ENCODE data around the gene SLC39A8.
"Not testable (repeated sequence)": the region's sequence is repeated elsewhere in the genome, so short reads cannot be mapped to it uniquely, and the experiment has no call there.

SLC39A8 gene

DNA sequence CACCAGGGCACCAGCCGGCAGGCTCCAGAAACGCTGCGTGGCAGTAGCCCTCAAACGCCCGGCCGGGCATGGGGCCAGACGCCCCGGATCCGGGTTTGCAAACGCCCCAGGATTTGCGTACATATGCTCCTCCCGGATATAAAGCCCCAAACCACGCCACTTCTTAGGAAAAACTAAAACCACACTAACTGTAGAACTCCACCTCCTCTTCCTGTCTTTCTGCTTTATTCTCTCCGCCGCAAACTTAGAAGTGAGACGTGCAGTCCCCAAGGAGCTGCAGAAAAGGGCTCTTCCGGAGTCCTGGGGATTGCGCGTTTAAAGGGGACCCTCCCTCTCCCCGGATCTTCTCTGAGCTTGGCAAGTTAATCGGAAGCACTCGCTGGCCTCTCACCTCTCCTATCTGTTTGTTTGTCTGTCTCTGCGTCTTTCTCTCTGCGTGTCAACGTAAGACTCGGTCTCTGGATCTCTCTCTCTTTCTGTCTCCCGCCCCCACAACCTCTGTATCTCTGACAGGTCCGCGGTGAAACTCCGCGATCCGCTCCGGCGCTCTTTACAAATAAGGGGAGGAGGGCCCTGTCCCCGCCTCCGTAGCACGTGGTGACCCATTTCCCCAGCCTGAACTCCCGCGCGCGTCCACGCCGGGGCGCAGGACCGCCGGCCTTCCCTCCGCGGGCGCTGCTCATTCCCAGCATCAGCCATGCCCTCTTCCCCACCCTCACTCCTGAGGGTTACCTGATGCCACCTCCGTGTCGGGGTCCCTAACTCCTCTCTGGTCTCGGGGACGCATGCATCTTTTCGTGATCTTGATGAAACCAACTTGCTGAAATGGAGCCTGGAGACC is at the start of gene SLC39A8:
TSS of gene SLC39A8 (minus strand) at position 529 of the 841 bp plus-strand sequence. CDS start 820 bp downstream, outside the sequence.
- DNase-seq: peak; percentile 93 to 97 (median 96)

DNA sequence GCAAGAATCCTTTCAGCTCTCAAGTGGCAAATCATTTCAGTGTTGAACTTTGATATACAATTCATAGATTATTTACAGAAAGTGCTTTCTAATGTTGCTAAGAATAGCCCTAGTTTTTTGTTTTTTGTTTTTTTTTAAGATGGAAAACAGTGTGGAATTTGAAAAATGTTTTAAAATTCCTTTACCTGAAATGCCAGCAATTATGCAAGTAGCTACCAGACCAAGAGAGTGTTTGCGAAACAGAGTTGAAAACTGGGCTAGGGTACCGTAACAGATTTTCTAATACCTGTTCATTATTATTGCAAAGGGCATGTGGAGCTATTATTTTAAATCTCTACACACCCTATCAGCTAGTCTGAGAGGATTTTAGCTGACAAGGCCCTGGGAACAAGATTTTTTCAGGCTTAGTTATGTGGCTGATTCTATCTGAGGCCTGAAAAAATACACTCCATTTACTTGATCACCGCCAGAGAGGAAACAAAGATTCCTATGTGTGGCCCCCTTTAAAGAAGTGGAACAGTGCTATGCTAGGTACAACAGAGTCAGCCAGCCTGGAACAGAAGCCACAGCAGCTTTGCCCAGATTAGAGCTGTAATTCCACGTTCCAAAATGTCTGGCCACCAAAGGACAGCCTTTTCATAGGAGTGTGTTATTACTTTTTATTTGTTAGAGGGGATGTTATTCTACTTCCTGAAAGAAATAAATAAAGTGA is 46.9 kb upstream of the SLC39A8 start:
- no peak for DNase-seq

DNA sequence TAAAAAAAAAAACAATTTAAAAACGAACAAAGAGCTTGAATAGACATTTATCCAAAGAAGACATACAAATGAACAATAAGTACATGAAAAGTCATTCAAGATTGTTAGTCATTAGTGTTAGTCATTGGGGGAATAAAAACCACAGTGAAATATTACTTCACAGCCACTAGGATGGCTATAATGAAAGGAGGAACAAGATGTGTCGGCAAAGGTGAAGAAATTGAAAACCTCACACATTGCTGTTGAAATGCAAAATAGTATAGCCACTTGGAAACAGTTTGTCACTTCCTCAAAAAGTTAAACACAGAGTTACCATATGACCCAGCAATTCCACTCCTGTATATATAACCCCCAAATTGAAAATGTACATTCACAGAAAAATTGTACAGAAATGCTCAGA is 45.2 kb upstream of the SLC39A8 start:
- peak; percentile 76 to 97 (median 95) for DNase-seq

DNA sequence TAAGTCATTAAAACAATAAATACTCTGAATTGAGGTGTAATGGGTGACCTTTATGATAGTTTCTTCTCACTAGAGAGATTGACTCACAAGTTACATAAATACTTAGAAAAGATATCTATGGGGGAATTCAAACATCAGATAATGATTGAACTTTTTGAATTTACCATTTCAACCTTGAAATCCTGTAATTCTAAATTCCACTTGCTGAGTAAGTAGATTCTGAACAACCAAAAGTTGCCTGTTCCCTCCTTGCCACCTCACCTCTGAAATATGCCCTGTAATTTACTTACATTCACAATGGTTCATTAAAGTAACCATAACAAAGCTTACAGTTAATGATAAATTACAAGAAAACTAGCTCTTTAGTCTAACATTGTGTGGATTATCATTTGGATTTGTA is 43.3 kb upstream of the SLC39A8 start:
- DNase-seq: no peak

DNA sequence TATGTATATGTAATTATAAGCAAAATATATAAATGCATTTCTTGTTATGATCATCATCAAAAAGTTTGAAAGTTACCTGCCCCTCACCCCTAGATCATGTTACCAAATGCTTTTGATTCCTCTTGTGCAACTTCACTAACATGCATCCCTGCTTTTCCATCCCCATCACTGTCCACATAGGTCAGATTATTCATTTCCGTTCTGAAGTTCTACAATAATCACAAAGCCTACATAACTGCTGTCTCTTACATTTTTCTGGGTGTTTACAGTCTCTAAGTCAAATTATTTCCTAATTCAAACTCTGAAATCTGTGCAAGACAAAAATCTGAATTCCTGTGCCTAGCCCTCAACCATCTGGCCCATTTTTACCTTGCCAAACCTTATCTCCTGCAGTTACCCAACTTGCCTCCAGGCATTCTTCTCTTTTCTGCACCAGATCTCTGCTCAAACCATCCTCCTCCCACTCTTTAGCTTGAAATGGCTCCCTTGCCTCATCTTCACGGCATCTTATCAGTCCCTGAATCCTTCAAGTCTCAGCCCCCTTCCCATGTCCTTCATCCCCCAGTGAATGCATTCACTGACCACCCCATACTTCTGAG is 42.4 kb upstream of the SLC39A8 start:
- no peak for DNase-seq

DNA sequence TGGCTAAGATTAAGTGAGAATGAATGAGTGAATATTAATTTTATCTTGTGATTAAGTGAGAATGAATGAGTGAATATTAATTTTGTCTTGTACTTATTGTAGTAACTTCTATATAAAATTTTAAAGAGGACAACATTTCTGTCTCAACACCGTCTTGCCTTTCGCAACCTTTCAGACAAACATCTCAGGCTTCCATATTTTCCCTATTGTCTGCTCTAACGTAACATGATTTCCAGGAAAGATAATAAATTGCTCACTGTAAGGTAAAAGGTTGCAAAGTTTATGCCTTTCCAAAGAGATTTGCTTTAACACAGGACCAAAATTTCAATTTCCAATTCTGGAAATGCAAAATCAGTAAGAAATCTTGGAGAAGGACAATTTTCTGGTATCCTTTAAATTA is 41.7 kb upstream of the SLC39A8 start:
- DNase-seq: no peak

DNA sequence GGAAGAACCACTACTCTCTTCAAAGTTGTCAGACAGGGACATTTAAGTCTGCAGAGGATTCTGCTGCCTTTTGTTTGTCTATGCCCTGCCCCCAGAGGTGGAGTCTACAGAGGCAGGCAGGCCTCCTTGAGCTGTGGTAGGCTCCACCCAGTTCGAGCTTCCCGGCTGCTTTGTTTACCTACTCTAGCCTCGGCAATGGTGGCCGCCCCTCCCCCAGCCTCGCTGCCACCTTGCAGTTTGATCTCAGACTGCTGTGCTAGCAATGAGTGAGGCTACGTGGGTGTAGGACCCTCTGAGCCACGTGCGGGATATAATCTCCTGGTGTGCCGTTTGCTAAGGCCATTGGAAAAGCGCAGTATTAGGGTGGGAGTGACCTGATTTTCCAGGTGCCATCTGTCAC is 35.0 kb upstream of the SLC39A8 start:
- DNase-seq: not testable (repeated sequence)

DNA sequence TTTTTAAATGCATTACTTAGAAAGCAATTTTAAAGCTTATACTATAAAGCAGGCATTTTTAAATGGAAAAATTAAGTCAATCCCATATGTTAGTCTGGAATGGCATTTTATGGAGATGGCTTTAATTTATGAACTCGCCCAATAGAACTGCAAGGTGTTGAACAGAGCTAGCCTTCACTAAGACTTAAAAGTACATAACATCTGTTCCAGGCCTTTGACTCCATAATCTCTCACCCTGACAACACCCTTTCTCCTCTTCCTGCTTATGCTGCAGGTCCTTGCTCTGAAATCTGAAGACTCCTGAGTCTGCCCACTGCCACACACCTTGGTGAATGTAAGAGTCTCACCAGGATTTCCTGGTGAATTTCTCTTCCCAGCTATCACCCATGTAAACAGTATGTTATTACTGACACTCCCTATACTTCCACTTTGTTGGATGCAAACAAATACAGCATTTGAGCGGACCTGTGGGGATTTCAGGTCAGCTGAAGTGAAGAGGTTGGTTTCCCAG is 17.7 kb upstream of the SLC39A8 start:
- no peak for DNase-seq

DNA sequence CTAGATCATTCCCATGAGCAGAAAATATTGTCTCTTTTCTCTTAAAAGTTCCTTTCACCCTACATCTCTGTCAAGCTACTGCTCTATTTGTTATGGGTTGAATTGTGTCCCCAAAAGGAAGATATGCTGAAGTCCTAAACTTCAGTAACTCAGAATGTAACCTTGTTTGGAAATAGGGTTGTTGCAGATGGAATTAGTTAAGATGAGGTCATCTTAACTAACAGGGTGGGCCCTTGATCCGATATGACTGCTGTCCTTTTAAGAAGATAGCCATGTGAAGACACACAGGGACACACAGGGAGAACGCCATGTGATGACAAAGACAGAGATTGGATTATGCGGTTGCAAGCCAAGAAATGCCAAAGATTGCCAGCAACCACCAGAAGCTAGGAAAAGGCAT is 12.8 kb upstream of the SLC39A8 start:
- no peak for DNase-seq

DNA sequence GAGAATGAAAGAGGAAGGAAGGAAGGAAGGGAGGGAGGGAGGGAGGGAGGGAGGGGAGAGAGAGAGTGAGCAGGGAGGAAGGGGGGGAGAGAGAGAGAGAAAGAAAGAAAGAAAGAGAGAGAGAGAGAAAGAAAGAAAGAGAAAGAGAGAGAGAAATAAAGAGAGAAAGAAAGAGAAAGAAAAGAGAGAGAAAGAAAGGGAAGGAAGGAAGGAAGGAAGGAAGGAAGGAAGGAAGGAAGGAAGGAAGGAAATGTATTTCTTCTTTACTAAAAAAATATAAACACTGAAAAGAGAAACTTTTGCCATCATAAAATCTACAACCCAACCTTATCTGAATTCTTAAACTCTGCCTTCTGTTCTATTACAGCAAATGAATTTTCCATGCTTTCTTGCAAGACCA is 12.4 kb upstream of the SLC39A8 start:
- not testable (repeated sequence) for DNase-seq

DNA sequence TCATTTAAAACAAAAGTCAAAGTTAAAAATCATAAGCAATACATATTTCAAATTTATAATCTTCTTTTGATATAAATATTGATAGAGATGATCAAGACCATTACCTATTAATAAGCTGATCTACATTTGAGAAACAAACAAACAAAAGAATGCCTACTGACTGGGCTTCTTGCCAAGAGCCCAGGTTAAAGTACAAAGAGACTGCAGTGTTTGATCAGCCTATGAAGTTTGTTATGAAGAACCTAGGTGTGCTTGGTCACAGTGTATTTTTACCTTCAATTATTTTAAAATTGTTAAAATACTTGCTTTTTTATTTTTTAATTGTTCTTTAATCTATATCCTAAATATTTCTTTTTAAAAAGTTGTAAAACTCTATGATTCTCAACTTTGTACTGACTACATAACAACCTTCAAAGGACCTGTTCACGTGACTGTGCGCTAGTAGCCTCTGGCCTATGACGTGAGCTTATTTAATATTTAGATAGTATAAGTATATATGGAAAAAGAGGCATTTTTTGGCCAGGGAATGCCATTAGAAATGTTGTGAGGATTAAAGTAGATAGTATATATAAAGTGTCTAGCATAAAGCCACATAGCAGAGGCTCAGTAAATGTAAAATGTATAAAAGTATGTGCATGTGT is 11.4 kb upstream of the SLC39A8 start:
- no peak for DNase-seq

DNA sequence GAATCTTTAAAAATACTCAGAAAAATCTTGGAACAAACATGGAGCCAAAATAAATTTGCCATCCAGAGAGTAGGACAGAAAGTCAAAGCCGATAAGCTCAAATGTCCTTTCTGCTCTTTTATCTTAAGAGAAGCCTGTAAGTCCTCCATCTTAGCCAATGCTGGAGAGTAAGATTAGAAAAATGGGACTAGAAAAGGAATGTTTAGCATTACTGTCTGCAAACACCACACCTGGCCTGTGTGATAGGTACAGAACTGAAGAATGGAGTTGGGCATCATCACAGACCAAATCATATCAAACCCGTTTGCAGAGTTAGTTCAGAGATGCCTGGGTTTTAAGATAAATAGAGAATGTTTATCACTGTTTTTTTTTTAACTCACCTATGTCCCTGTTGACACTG is 10.5 kb upstream of the SLC39A8 start:
- no peak for DNase-seq

DNA sequence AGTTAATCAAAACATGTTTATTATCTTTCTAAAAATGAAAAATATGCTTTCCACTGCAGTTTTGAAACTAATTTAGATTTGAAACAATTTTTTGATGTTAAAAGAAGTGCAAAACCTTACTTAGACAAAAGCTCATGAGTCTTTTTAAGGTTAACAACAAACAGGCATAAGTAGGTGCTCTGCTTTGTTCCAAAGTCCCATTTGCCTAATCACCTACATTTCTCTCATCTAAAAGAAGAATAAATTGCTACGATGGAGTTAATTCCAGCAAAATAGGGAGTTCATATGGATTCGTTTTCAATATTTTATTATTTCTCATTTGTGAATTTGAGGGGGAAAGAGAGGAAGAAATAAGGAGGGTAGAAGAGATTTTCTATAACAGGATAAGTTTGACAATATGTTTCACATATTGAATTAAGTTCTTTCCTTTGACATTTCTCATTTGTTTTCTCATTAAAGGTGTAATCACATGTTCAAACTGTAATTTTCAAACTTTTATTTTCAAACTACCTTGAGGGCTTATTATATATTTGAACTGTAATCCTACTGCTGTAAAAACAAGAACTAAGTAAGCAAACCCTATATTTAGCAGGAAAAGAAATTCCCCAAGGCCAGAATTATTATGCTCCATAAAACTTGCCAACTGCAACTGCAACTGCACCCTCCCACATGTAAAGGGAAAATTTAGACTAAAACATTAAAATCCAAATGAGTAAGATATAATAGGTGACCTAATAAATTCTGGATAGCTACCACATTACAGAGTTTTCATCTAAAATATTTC is 9.6 kb upstream of the SLC39A8 start:
- no peak for DNase-seq

DNA sequence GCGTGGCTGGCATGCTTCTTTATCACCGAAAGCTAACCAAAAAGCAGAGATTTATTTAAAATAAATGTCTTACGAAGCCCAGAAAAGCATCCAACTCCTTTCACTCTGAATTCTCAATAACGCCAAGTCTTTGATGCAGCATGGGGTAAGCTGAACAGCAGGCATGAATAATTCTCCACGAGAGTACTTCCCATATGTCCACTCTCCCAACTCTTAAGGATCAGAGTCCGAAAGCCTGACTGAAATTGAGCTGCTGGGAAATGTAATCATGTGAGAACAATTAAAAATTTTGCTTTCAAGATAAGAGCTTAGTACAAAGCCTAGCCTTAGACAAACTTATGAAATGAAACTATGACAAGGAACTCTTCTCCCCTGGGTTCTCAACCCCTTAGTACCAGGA is 7.5 kb upstream of the SLC39A8 start:
- DNase-seq: no peak

DNA sequence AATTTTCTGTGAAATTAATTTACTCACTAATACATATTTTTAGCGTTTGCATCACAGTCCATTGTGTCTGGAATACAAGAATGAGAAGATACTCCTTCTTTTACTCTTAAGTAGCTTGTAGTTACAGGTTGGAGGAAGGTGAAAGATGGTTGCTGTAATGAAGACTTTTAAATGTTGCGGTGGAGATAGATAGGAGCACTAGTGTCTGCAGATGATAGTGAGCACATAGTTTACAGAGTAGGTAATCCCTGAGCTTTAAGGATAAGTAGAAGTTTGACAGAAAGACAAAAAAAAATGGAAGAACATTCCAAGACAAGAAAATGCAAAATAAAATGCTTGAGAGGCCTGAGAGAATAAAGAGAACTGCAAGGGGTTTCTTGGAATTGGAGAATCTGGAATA is 5.4 kb upstream of the SLC39A8 start:
- no peak for DNase-seq

DNA sequence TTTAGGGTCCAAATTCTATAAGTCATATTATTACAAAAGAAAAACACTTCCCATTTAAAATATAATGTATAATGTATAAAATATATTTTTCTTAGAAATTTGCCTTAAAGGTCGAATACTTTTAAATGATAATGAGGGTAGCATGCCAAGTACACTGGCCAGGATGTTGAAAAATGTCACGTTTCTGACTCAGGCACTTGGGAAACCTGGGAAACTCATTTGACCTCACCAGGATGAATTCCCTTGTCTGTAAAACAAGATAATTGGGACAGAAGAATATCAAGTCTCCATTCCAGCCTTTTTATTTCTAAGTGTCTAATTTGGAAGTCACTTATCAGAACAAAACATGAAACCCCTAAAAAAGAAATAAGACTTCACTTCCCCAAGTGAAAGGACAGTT is 3.4 kb upstream of the SLC39A8 start:
- peak in 2 of 3 donors; percentile 25 to 34 for DNase-seq

DNA sequence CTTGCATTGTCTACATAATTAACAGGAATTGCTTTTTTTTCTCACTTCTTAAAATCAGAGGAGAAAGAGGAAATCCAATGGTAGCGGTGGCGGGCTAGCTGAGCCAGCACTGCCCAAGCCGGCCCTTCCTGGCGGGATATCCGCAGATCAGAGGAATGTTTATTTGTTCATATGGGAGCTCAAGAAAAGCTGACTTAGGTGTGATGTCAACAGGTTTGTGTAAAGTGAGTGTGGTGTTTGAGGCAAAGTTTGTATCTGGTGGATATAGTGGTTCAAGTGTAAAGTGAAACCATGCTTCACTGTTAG is 466 bp upstream of the SLC39A8 start:
- peak in 1 of 3 donors; percentile 61 for DNase-seq

DNA sequence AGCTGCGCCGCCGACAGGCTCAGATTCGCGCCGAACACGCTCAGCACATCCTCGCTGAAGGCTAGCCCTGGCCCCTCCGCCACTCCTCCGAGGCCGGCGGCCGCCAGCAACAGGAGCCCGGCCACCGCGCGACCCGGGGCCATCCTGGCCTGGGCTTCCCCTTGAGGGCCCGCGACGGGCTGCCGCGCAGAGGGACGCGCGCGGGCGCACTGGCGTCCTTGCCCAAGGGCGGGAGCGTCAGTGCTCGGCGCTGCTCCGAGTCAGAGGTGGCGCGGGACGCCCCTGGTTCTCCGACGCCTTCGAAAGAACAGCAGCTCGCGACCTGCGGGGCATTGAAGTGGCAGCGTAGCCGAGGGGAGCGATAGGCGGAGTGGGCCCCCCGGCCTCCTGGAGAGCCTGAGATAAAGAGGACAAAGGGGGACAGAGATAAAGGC is 745 bp downstream of the SLC39A8 start:
- peak; percentile 81 to 93 (median 84) for DNase-seq

DNA sequence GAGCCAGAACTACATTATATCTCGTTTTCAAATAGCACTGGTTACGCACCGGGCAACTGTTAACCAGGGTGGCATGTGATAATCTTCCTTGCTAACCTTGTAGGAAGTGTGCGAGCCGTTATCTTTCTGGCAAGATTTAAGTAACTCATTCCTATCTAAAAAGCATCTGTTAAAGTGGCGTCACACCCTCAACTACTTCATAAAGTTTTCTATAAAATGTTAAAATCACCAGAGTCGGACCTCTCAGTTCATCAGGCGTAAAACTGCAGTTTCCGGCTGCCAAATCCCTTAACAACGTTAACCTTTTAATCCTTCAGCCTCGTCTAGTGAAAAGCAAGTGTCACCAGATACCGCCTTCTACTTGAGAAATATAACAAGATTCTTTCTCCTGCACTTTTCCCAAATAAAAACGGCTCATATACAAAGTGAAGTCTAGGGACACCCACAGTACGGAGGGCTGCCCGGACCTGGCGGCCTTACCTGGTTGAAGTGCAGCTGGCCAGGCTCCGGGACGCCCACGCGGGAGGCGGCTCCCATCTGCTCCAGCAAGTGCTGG is 1.2 kb downstream of the SLC39A8 start:
- no peak for DNase-seq

DNA sequence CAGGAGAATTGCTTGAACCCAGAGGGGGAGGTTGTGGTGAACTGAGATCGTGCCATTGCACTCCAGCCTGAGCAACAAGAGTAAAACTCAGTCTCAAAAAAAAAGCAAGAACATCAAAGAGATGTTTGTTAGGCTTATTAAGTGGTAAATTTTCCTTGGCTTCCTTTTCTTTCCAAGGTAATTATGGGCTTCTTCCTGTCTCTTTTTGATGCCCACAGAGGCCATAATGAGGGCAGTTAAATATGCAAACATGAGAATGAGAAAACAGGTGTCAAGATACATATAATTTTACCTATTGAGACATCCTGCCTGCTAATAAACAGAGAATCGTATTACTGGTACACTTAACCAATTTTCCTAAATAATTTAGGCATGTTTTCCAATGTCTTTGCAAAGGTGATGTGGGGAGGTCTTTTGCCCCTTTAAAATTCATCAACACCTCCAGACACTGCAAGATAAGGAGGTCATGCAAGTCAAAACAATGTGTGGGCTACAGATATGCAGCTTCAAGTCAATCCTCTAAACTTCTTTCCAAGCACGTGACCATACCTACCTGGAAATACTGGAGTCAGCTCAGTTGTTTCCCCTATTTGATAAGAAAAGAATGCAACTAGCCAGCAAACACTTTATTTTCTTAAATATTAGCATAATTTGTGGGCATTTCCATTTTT is 2.7 kb downstream of the SLC39A8 start:
- no peak for DNase-seq

DNA sequence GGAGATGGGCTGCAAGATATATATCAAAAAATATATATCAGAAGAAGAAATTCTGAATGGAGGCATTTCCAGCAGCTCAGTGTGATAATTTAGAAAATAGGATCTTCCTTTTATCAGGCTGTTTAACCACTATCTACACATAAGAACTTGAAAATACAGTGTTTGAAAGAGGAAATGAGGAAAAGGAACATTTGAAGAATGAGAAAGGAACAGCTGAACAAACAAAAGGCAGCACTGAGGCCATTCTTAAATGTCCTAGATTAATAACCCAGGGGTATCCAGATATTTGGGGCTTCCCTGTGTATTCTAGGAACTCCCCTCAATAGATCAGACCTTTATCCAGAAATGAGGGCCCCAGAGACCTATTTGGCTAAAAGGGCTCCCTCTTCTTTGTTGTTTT is 4.1 kb downstream of the SLC39A8 start:
- DNase-seq: no peak

DNA sequence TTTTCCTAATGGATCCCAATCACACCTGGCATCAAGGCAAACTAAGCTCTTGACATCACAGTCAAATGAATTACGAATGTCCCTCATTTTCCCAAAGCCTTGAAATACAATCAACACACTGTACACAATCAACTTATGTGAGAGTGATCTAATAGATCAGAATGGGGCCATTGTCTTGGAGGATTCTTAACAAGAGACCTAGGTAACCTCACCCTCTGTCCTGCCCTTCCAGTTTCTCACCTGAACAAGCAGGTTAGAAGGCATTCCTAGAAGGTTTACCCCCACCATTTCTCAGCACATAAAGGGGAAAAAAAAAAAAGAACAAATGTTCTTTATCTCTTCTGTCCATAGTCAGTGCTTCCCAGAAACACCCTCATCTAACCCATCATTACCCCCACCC is 6.3 kb downstream of the SLC39A8 start:
- no peak for DNase-seq
